Measurements from ENCODE around the gene TMEM273.

GRCh38 chr10:49115015-49115795 lies 73.0 kb downstream of the TMEM273 start, which contains the start of gene VSTM4:
- TF ChIP-seq CTCF (IDR thresholded peaks at IDR 0.05), result peak; percentile 59
- no peak for TF ChIP-seq ZFX (IDR thresholded peaks at IDR 0.05; ENCODE audit: borderline replicate concordance)

All from 22Rv1 (cell line).